ENCODE measurements around the gene TMCC2. TPM values are rescaled to one million over a fixed set of nuclear protein-coding genes. Genes with fewer than 3 reads are reported as not detected.

TMCC2 gene
- total and polyA plus RNA-seq, 2 of the 8 experiments (the other 6 are each of a cell fraction or from before 2014, with no cell fraction given), result 6.7 to 6.8 TPM

DNA sequence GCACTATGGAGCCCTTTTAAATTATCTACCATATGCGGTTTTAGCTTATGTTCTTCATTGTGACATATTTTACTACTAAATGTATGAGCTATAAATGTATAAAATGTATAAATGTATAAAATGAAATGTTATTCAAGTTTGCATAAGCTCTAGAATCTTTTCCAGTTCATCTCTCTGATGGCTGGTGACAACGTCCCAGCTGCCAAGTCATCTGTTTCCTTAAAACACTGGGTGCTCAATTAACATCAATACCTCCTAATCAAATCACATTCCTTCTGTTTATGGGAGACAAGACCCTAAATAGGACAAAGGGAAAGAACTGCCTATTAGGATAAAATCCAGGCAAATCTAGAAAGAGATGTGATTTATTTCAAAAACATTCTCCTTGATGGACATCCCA, 39.1 kb upstream of the TMCC2 start:
- Histone ChIP-seq H3K4me3 (ENCODE audit: extremely low read depth in 1 of 4, insufficient read depth in 2 of 4, low read depth in 3 of 4, low read length in 4 of 4) (no peak overlapping the region), H3K23me2 (ENCODE audit: low read depth, low read length) (no peaks in the 10 kb centered on the region), H2BK12ac (ENCODE audit: low read depth, low read length) (no peak overlapping the region), H4K20me1 (replicated peaks in 1 of 2; ENCODE audit: control insufficient read depth in 1 of 2, insufficient read depth in 2 of 2, low read length in 2 of 2) (no peaks in the 10 kb centered on the region), H2BK20ac (ENCODE audit: low read length) (no peak overlapping the region), H2AFZ (ENCODE audit: low read length) (no peak overlapping the region), H3K4me1 (replicated peaks in 1 of 4; ENCODE audit: control insufficient read depth in 3 of 4, insufficient read depth in 4 of 4, low read length in 3 of 4) (peaks cover 5 to 39% (median 28%) of the 10 kb centered on the region in 4 experiments), H3K27me3 (replicated peaks in 1 of 4; ENCODE audit: control insufficient read depth in 3 of 4, extremely low read depth in 1 of 4, insufficient read depth in 3 of 4, low read length in 3 of 4) (no peaks in the 10 kb centered on the region), H3K14ac (ENCODE audit: insufficient read length) (no peak overlapping the region), H2BK120ac (replicated peaks; ENCODE audit: low read depth, low read length) (no peak overlapping the region), H2BK5ac (ENCODE audit: low read depth, low read length) (no peak overlapping the region), H3K27ac (ENCODE audit: low read depth, low read length) (no peak overlapping the region), H3K79me2 (ENCODE audit: control insufficient read depth in 1 of 2, insufficient read depth in 2 of 2, low read length in 2 of 2) (peaks cover 0 to 33% of the 10 kb centered on the region in 2 experiments; a peak in 2 of 4 replicates), H3K9me3 (ENCODE audit: insufficient read depth in 2 of 2, low read depth in 1 of 2, low read length in 1 of 2) (no peaks in the 10 kb centered on the region), H3K23ac (ENCODE audit: insufficient read length) (no peak overlapping the region), H3K4ac (replicated peaks; ENCODE audit: insufficient read length, low read depth, low read length) (no peak overlapping the region), H3K4me2 (ENCODE audit: insufficient read depth in 1 of 2, low read depth in 2 of 2, low read length in 2 of 2) (peak overlapping the region in 1 of 2 experiments; percentile 52; a peak in 1 of 4 replicates), H3K36me3 (ENCODE audit: control insufficient read depth in 2 of 4, insufficient read depth in 4 of 4, low read length in 3 of 4) (peaks cover 0 to 3% (median 0%) of the 10 kb centered on the region in 4 experiments; a peak in 1 of 8 replicates), H3K18ac (ENCODE audit: extremely low read depth, low read length) (no peak overlapping the region), H2AK5ac (ENCODE audit: low read depth, low read length) (no peak overlapping the region), H3K9ac (replicated peaks in 1 of 4; ENCODE audit: extremely low read depth in 1 of 4, low read depth in 3 of 4, low read length in 3 of 4) (no peak overlapping the region), H3K79me1 (ENCODE audit: low read depth, low read length) (peaks cover 2% of the 10 kb centered on the region; the same call in 1 of the 2 replicates), H3K56ac (replicated peaks; ENCODE audit: insufficient read length, low read depth, low read length) (no peak overlapping the region), H4K8ac (ENCODE audit: extremely low read depth, insufficient read depth, low read length) (no peak overlapping the region), H4K5ac (ENCODE audit: insufficient read length, low read depth, low read length) (no peak overlapping the region), H4K91ac (replicated peaks; ENCODE audit: insufficient read length, low read length) (no peak overlapping the region), H2BK15ac (ENCODE audit: low read length) (no peak overlapping the region)
- DNase-seq (ENCODE audit: low read depth in 1 of 2, low spot score in 2 of 2), result no peak
- CTCF ChIA-PET (ENCODE audit: partially characterized antibody), result interaction anchor here (0.7 to 2.5 kb wide), 3 partner anchors 47 to 137 kb away, joined by 3 to 11 read pairs (median 3); no protein-coding TSS in a partner anchor
- WGBS, 2 experiments (ENCODE audit: extremely low coverage in 1 of 2, insufficient coverage in 1 of 2, insufficient read length in 1 of 2, insufficient replicate concordance in 2 of 2, low coverage in 1 of 2, low lambda C conversion rate in 2 of 2, missing lambda C conversion rate in 1 of 2), result 92% methylated on average over 2 of the region's 2 CpGs; no CpG with 5 or more reads in 1 of the 2 experiments
- no peak for FAIRE-seq
- POLR2A ChIA-PET (ENCODE audit: partially characterized antibody), result interaction anchor here (1.1 to 1.4 kb wide), 2 partner anchors 40 to 113 kb away, joined by 3 to 4 read pairs; partner anchors contain the start of gene TMCC2
- TF ChIP-seq SIRT6 (IDR thresholded peaks at IDR 0.05; ENCODE audit: low read length), result no peak
- TF ChIP-seq SIX5 (IDR thresholded peaks at IDR 0.05; ENCODE audit: low read depth, low read length), result no peak
- TF ChIP-seq MAFK (IDR thresholded peaks at IDR 0.05; ENCODE audit: low read depth, low read length), result no peak
- no peak for TF ChIP-seq CBX8 (IDR thresholded peaks at IDR 0.05; ENCODE audit: borderline replicate concordance, low read depth, low read length)
- TF ChIP-seq, protein P1, sequence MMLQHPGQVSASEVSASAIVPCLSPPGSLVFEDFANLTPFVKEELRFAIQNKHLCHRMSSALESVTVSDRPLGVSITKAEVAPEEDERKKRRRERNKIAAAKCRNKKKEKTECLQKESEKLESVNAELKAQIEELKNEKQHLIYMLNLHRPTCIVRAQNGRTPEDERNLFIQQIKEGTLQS (IDR thresholded peaks at IDR 0.05; ENCODE audit: insufficient read depth, low read depth, low read length), result no peak
- no peak for TF ChIP-seq JUN (IDR thresholded peaks at IDR 0.05; ENCODE audit: low read depth, low read length)
- TF ChIP-seq, protein P2, sequence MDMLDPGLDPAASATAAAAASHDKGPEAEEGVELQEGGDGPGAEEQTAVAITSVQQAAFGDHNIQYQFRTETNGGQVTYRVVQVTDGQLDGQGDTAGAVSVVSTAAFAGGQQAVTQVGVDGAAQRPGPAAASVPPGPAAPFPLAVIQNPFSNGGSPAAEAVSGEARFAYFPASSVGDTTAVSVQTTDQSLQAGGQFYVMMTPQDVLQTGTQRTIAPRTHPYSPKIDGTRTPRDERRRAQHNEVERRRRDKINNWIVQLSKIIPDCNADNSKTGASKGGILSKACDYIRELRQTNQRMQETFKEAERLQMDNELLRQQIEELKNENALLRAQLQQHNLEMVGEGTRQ (IDR thresholded peaks at IDR 0.05; ENCODE audit: low read length), result no peak
- TF ChIP-seq FOSL1 (IDR thresholded peaks at IDR 0.05; ENCODE audit: insufficient read depth, low read depth, low read length), result no peak
- TF ChIP-seq SRF (IDR thresholded peaks at IDR 0.05; ENCODE audit: low read depth, low read length), result no peak
- TF ChIP-seq CHD1 (IDR thresholded peaks at IDR 0.05; ENCODE audit: low read depth, low read length), result no peak
- TF ChIP-seq POU5F1 (IDR thresholded peaks at IDR 0.05; ENCODE audit: low read depth, low read length), result no peak
- TF ChIP-seq, protein P3, sequence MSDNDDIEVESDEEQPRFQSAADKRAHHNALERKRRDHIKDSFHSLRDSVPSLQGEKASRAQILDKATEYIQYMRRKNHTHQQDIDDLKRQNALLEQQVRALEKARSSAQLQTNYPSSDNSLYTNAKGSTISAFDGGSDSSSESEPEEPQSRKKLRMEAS (IDR thresholded peaks at IDR 0.05), result no peak
- no peak for TF ChIP-seq CBX5 (IDR thresholded peaks at IDR 0.05; ENCODE audit: low read depth, low read length)

All from H1 (cell line).